Hepatocyte (in vitro differentiated cells): Measurements from ENCODE around the gene ZNF669.

Experiments used
- CTCF ChIP-seq: fragments of 200-600 bp; sonication (generic); IDR thresholded peaks from 2 replicates; pipeline ENCODE4 v1.5.1; 2016; ENCODE audit warnings: antibody characterized with exemption, mild to moderate bottlenecking; ENCODE audit not compliant: poor library complexity
- EZH2 ChIP-seq: fragments of 200-600 bp; sonication (generic); IDR thresholded peaks from 2 replicates; pipeline ENCODE4 v1.6.1; 2016; ENCODE audit warnings: antibody characterized with exemption, mild to moderate bottlenecking, borderline replicate concordance
- EZH2phosphoT487 ChIP-seq: fragments of 200-600 bp; sonication (generic); IDR thresholded peaks from one replicate; pipeline ENCODE4 v1.6.1; 2018; ENCODE audit warnings: antibody characterized with exemption, mild to moderate bottlenecking, low read depth, moderate library complexity; ENCODE audit not compliant: unreplicated experiment, severe bottlenecking

GRCh38 chr1:247100676-247101279 is 3.4 kb downstream of the ZNF669 start:
- TF ChIP-seq CTCF (no peak), EZH2 (no peak), EZH2phosphoT487 (no peak)
